Naive thymus-derived CD4-positive, alpha-beta T cell (primary cell): ENCODE results near the gene TRIM66. TPM values are rescaled to one million over a fixed set of nuclear protein-coding genes. Genes with fewer than 3 reads are reported as not detected.
A peak's percentile ranks its signal among the peaks of the same experiment; 100 is the strongest.

Experiments
- ATAC-seq: fragments of 150-1000 bp; cut with Tn5 transposase; 2 replicates; pipeline ENCODE4 v1.10.0; 2021; ENCODE audit warnings: mild to moderate bottlenecking, moderate library complexity
- CTCF ChIA-PET: fragments of 350-600 bp; sonication (Branson Sonifier 250); formaldehyde crosslinking; loops from one replicate; lab custom pipeline; 2021; ENCODE audit warnings: antibody characterized with exemption; lab: Charles Lee
- POLR2A ChIA-PET: fragments of 350-600 bp; sonication (Branson Sonifier 250); formaldehyde crosslinking; loops from one replicate; lab custom pipeline; 2021; ENCODE audit warnings: antibody characterized with exemption, inconsistent platforms; lab: Charles Lee
- DNase-seq, 9 donors: peaks; one replicate each; pipeline versions ENCODE4 v3.0.0 to v3.0.0-alpha.2; 2020 to 2022; ENCODE audit warnings: mixed read lengths in 1 of 9
- H3K27ac ChIP-seq: one replicate; pipeline ENCODE4 v1.7.0; 2013; ENCODE audit warnings: mild to moderate bottlenecking, low read depth, low read length, moderate library complexity
- H3K27me3 ChIP-seq, 2 donors: one replicate each; pipeline ENCODE4 v1.7.0; 2013; ENCODE audit warnings: low read length in 2 of 2, mild to moderate bottlenecking in 2 of 2, moderate library complexity in 2 of 2; ENCODE audit not compliant: control insufficient read depth in 2 of 2, insufficient read depth in 2 of 2
- H3K36me3 ChIP-seq, 3 experiments: 1 replicate in 2 of 3; 2 replicates in 1 of 3; pipeline ENCODE4 v1.7.0; 2013; ENCODE audit warnings: low read length in 3 of 3, mild to moderate bottlenecking in 3 of 3, moderate library complexity in 1 of 3; ENCODE audit not compliant: insufficient read depth in 3 of 3, control insufficient read depth in 2 of 3
- H3K4me1 ChIP-seq, 2 donors: one replicate each; pipeline ENCODE4 v1.7.0; 2013; ENCODE audit warnings: low read length in 2 of 2, mild to moderate bottlenecking in 2 of 2, moderate library complexity in 1 of 2; ENCODE audit not compliant: control insufficient read depth in 2 of 2, insufficient read depth in 2 of 2
- H3K4me3 ChIP-seq: 2 replicates; pipeline ENCODE4 v1.7.0; 2013; ENCODE audit warnings: mild to moderate bottlenecking, low read length
- H3K9me3 ChIP-seq, 3 experiments: 1 replicate in 2 of 3; 2 replicates in 1 of 3; pipeline ENCODE4 v1.7.0; 2013; ENCODE audit warnings: low read length in 3 of 3; ENCODE audit not compliant: control insufficient read depth in 2 of 3
- H3K27ac Mint-ChIP-seq, 9 donors: one replicate each; pipeline ENCODE4 v1.8.0; 2020 to 2022; ENCODE audit warnings: mixed read lengths in 9 of 9, mild to moderate bottlenecking in 8 of 9, moderate library complexity in 5 of 9, inconsistent platforms in 2 of 9
- H3K27me3 Mint-ChIP-seq, 5 donors: one replicate each; pipeline ENCODE4 v1.8.0; 2021 to 2022; ENCODE audit warnings: mixed read lengths in 5 of 5, mild to moderate bottlenecking in 1 of 5
- H3K36me3 Mint-ChIP-seq, 5 donors: one replicate each; pipeline ENCODE4 v1.8.0; 2020 to 2022; ENCODE audit warnings: mixed read lengths in 5 of 5, mild to moderate bottlenecking in 3 of 5, inconsistent platforms in 1 of 5
- H3K4me1 Mint-ChIP-seq, 7 donors: one replicate each; pipeline ENCODE4 v1.8.0; 2020 to 2022; ENCODE audit warnings: mixed read lengths in 7 of 7, mild to moderate bottlenecking in 3 of 7, inconsistent platforms in 1 of 7
- H3K4me3 Mint-ChIP-seq, 10 donors: one replicate each; pipeline ENCODE4 v1.8.0; 2020 to 2022; ENCODE audit warnings: mild to moderate bottlenecking in 10 of 10, mixed read lengths in 10 of 10, moderate library complexity in 6 of 10, inconsistent platforms in 2 of 10
- H3K9me3 Mint-ChIP-seq, 11 donors: one replicate each; pipeline ENCODE4 v1.8.0; 2020 to 2022; ENCODE audit warnings: mixed read lengths in 11 of 11, mild to moderate bottlenecking in 4 of 11, inconsistent platforms in 1 of 11, moderate library complexity in 1 of 11
- intact Hi-C, 2 donors: fragments of 100-400 bp; cut with micrococcal nuclease; formaldehyde crosslinking; loops; one replicate each; pipeline ENCODE4 v1.15.1; 2023
- polyA plus RNA-seq, 2 donors: library from polyadenylated mRNA; unstranded; fragments of 300-500 nt; fragmentation: Illumina TruSeq; gene quantifications; one replicate each; pipeline ENCODE4 v1.2.3, GENCODE V29; 2021
- total RNA-seq, 6 experiments: library from RNA in 5 of 6; stranded (reverse) in 5 of 6; gene quantifications; 1 replicate in 5 of 6; 2 replicates in 1 of 6; pipeline ENCODE4 v1.2.3 and lab custom pipeline; 2021 to 2026

TRIM66 gene
- total and polyA plus RNA-seq, 7 experiments from 2014 or later = 0.32 to 37.6 (median 23.2) TPM

DNA sequence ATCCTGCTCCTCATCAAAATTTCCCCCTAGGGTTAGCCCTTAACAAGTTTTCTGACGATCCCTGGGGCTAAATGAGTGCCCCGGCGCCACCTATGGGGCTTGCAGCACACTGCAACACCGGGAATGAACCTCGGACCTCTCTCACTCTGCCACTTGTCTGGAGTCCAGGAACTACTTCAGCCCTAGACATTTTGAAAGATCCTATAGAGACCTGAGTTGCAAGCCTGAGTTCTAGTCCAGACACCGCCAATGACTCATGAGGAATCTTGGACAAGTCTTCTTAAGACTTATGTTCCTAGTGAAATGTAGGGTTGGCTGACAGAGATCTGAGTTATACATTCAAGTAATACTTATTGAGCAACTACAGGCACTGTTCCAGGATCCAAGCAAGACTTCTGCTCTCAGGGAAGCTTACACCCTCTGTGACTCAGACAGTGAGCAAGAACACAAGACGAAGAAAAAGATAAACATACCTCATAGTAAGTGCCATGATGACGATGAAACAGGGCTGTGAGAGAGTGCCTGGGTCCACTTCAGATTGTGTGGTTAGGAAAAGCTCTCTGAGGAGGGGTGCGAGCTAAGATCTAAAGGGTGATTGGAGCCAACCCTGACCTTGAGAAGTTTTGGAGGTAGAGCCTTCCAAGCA, 78.3 kb downstream of the TRIM66 start:
- H3K27ac ChIP-seq = no peak overlapping the region
- ChIA-PET POLR2A (no interaction called here), CTCF (no interaction called here)
- peak; percentile 70 for ATAC-seq
- peaks cover 3 to 4% of the 10 kb centered on the region in 2 donors for H3K27me3 ChIP-seq
- H3K36me3 Mint-ChIP-seq = no peaks in the 10 kb centered on the region
- H3K27ac Mint-ChIP-seq = peak overlapping the region in 1 of 9 donors; percentile 21
- H3K4me3 ChIP-seq = no peak overlapping the region
- no peak overlapping the region for H3K4me3 Mint-ChIP-seq
- H3K9me3 ChIP-seq = no peaks in the 10 kb centered on the region
- H3K4me1 ChIP-seq = no peaks in the 10 kb centered on the region
- H3K36me3 ChIP-seq = no peaks in the 10 kb centered on the region
- DNase-seq = peak in 1 of 9 donors; percentile 39
- H3K9me3 Mint-ChIP-seq = peaks cover 0 to 4% (median 0%) of the 10 kb centered on the region in 11 donors
- H3K27me3 Mint-ChIP-seq = peaks cover 22 to 38% (median 30%) of the 10 kb centered on the region in 5 donors
- intact Hi-C loops = no loop called here
- H3K4me1 Mint-ChIP-seq = no peaks in the 10 kb centered on the region

GRCh38 chr11:8603696-8604077, 78.8 kb downstream of the TRIM66 start:
- Mint-ChIP-seq H3K27ac (no peak overlapping the region), H3K36me3 (no peaks in the 10 kb centered on the region), H3K27me3 (peaks cover 22 to 40% (median 31%) of the 10 kb centered on the region in 5 donors), H3K4me1 (no peaks in the 10 kb centered on the region), H3K4me3 (no peak overlapping the region), H3K9me3 (peaks cover 0 to 4% (median 0%) of the 10 kb centered on the region in 11 donors)
- Histone ChIP-seq H3K4me3 (no peak overlapping the region), H3K4me1 (no peaks in the 10 kb centered on the region), H3K27ac (no peak overlapping the region), H3K9me3 (no peaks in the 10 kb centered on the region), H3K27me3 (peaks cover 3 to 4% of the 10 kb centered on the region in 2 donors), H3K36me3 (no peaks in the 10 kb centered on the region)
- POLR2A ChIA-PET = no interaction called here
- intact Hi-C loops = no loop called here
- ATAC-seq (no peak), DNase-seq (no peak)
- CTCF ChIA-PET = no interaction called here

- no peak overlapping the region for H3K4me3 Mint-ChIP-seq
Measured at GRCh38 chr11:8601376-8602133, 80.9 kb downstream of the TRIM66 start.

DNA sequence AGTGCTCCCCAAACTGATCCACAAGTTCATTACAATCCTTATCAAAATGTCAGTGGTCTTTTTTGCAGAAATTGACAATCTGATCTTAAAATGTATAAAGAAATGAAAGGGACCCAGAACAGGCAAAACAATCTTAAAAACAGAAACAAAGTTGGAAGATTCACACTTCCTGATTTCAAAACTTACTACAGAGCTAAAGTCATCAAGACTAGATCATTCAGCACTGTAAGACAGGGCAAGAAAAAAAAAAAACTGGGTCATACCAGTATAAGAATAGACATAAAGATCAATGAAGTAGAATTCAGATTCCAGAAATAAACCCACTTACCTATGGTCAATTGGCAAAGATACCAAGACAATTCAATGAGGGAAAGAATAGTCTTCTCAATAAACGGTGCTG, 84.0 kb downstream of the TRIM66 start:
- H3K27me3 Mint-ChIP-seq = peaks cover 44 to 58% (median 50%) of the 10 kb centered on the region in 5 donors

More at GRCh38 chr11:8601376-8602133, 80.9 kb downstream of the TRIM66 start:
- H3K4me1 ChIP-seq = no peaks in the 10 kb centered on the region
- Mint-ChIP-seq H3K4me1 (no peaks in the 10 kb centered on the region), H3K9me3 (peaks cover 0 to 4% (median 0%) of the 10 kb centered on the region in 11 donors), H3K27ac (no peak overlapping the region), H3K36me3 (no peaks in the 10 kb centered on the region), H3K27me3 (peaks cover 34 to 56% (median 48%) of the 10 kb centered on the region in 5 donors)
- H3K4me3 ChIP-seq = no peak overlapping the region
- CTCF ChIA-PET = no interaction called here
- POLR2A ChIA-PET = no interaction called here
- DNase-seq (no peak), ATAC-seq (no peak)
- H3K27me3 ChIP-seq = peaks cover 3 to 4% of the 10 kb centered on the region in 2 donors
- H3K9me3 ChIP-seq = no peaks in the 10 kb centered on the region
- H3K36me3 ChIP-seq = no peaks in the 10 kb centered on the region
- no peak overlapping the region for H3K27ac ChIP-seq
- intact Hi-C loops = no loop called here

DNA sequence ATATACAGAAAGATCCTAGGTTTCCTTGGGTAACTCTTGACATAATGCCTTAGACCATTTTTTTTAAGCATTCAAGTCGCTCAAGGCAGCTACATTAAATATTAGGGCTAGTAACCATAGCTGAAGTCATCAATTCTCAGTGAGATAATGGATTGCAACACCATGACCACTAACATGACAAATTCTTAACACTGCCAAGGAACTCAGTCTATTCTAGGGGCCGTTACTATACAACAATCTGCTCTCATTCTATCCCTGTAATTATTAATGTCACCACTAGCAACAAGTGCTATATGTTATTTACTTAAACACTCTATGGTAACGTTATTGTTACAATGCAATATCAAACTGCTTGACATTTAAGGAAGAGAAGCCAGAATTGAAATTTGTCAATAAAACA, 85.3 kb downstream of the TRIM66 start:
- peaks cover 0 to 16% (median 8%) of the 10 kb centered on the region in 7 donors for H3K4me1 Mint-ChIP-seq
- H3K27me3 Mint-ChIP-seq = peaks cover 50 to 66% (median 58%) of the 10 kb centered on the region in 5 donors
- Histone ChIP-seq H3K4me1 (no peaks in the 10 kb centered on the region), H3K9me3 (no peaks in the 10 kb centered on the region), H3K4me3 (no peak overlapping the region), H3K27me3 (no peaks in the 10 kb centered on the region), H3K36me3 (no peaks in the 10 kb centered on the region), H3K27ac (no peak overlapping the region)
- ATAC-seq (no peak), DNase-seq (no peak)
- CTCF ChIA-PET = no interaction called here
- POLR2A ChIA-PET = no interaction called here
- no peaks in the 10 kb centered on the region for H3K36me3 Mint-ChIP-seq
- intact Hi-C loops = no loop called here
- H3K9me3 Mint-ChIP-seq = peaks cover 0 to 2% (median 0%) of the 10 kb centered on the region in 11 donors
- no peak overlapping the region for H3K4me3 Mint-ChIP-seq
- H3K27ac Mint-ChIP-seq = no peak overlapping the region

More for the DNA sequence above, 84.0 kb downstream of the TRIM66 start:
- ChIA-PET CTCF (no interaction called here), POLR2A (no interaction called here)
- Histone ChIP-seq H3K9me3 (no peaks in the 10 kb centered on the region), H3K4me1 (no peaks in the 10 kb centered on the region), H3K27me3 (peaks cover 0 to 1% of the 10 kb centered on the region in 2 donors), H3K27ac (no peak overlapping the region), H3K36me3 (no peaks in the 10 kb centered on the region), H3K4me3 (no peak overlapping the region)
- Mint-ChIP-seq H3K36me3 (no peaks in the 10 kb centered on the region), H3K27ac (no peak overlapping the region), H3K9me3 (peaks cover 0 to 3% (median 0%) of the 10 kb centered on the region in 11 donors), H3K4me1 (peaks cover 0 to 7% (median 2%) of the 10 kb centered on the region in 7 donors), H3K4me3 (no peak overlapping the region)
- intact Hi-C loops = no loop called here
- ATAC-seq (no peak), DNase-seq (no peak)

- no peaks in the 10 kb centered on the region for H3K9me3 ChIP-seq
- no peak overlapping the region for H3K27ac ChIP-seq
- ATAC-seq = no peak
- no peaks in the 10 kb centered on the region for H3K4me1 ChIP-seq
- no peaks in the 10 kb centered on the region for H3K36me3 ChIP-seq
- Mint-ChIP-seq H3K36me3 (no peaks in the 10 kb centered on the region), H3K9me3 (peaks cover 0 to 2% (median 0%) of the 10 kb centered on the region in 11 donors), H3K27ac (no peak overlapping the region), H3K4me1 (peaks cover 0 to 16% (median 8%) of the 10 kb centered on the region in 7 donors), H3K27me3 (peaks cover 54 to 70% (median 62%) of the 10 kb centered on the region in 5 donors), H3K4me3 (no peak overlapping the region)
- no peak overlapping the region for H3K4me3 ChIP-seq
- POLR2A ChIA-PET = no interaction called here
- DNase-seq = no peak
- no peaks in the 10 kb centered on the region for H3K27me3 ChIP-seq
- intact Hi-C loops = no loop called here
- CTCF ChIA-PET = no interaction called here
Measured at GRCh38 chr11:8596504-8597046, 85.9 kb downstream of the TRIM66 start.
